Transverse colon (tissue), 4 donors: ENCODE results near the gene WFDC10A.

Experiments used
- CTCF ChIP-seq, 5 experiments: fragments of 200-600 bp in 3 of 5; fragments of 450-650 bp in 2 of 5; sonication (generic) in 3 of 5; IDR thresholded peaks; 1 replicate in 2 of 5; 2 replicates in 3 of 5; pipeline ENCODE4 v1.5.1; 2016 to 2017; ENCODE audit warnings: antibody characterized with exemption in 5 of 5, inconsistent platforms in 3 of 5, mild to moderate bottlenecking in 2 of 5, moderate library complexity in 1 of 5
- EP300 ChIP-seq: sonication (generic); formaldehyde crosslinking; IDR thresholded peaks from one replicate; pipeline ENCODE4 v1.6.1; 2017; ENCODE audit warnings: antibody characterized with exemption, low read depth
- POLR2AphosphoS5 ChIP-seq, 3 donors: sonication (generic); formaldehyde crosslinking; IDR thresholded peaks; one replicate each; pipeline ENCODE4 v1.6.1; 2016; ENCODE audit warnings: antibody characterized with exemption in 3 of 3

- TF ChIP-seq EP300 (no peak), CTCF (IDR thresholded peaks at IDR 0.05) (no peak), POLR2AphosphoS5 (IDR thresholded peaks at IDR 0.05) (no peak)
These were observed 7.0 kb downstream of the WFDC10A start for GRCh38 chr20:45636513-45636912.
